ENCODE results near the gene UBE2D3.

UBE2D3 gene

DNA sequence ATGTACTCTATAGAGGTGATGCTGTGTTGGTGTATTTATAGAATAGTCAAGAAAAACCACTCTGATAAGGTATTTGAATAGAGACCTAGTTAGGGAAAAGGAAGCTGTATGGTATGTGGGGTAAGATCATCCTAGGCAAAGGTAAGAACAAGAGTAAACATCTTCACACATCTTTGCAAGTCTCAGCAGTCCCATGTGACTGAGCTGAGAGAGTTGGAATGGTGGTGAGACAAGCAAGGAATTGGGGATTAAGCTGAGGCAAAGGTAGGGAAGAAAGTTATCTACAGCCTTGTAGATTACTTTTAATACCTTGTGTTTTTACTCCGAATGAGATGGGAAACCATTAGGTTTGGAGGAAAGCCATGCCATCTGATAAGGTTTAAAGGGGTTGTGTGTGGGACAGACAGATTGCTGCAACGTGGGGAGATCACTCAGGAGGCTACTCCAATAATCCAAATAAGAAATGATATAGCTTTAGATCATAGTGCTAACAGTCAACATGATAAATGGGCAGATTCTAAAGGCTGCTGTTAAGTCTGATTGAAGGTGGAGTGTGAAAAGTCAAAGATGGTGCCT, 34.9 kb downstream of the UBE2D3 start:
- H3K4me1 ChIP-seq (ENCODE audit: low read length) = no peaks in the 10 kb centered on the region
- no peaks in the 10 kb centered on the region for H3K9me3 ChIP-seq (replicated peaks; ENCODE audit: insufficient read depth, low read length)
- H3K9me2 ChIP-seq (replicated peaks; ENCODE audit: insufficient read depth, low read length) = no peaks in the 10 kb centered on the region
- no peak overlapping the region for H2AFZ ChIP-seq (ENCODE audit: low read length)
- H3F3A ChIP-seq (ENCODE audit: insufficient read depth, low read length) = peaks cover 16% of the 10 kb centered on the region; the same call in 1 of the 2 replicates
- H3K4me3 ChIP-seq (ENCODE audit: low read length) = no peak overlapping the region
- peaks cover 6% of the 10 kb centered on the region; the same call in 1 of the 2 replicates for H3K36me3 ChIP-seq (replicated peaks; ENCODE audit: insufficient read depth, low read length)
- no peak overlapping the region for H3K4me2 ChIP-seq (ENCODE audit: low read depth, low read length)
- H3K27ac ChIP-seq (ENCODE audit: low read length) = no peak overlapping the region
- no peaks in the 10 kb centered on the region for H3K27me3 ChIP-seq (replicated peaks; ENCODE audit: insufficient read depth, low read length)
- TF ChIP-seq EZH2phosphoT487 (IDR thresholded peaks at IDR 0.05; ENCODE audit: low read length) (no peak), EZH2 (optimal IDR thresholded peaks at IDR 0.05; ENCODE audit: low read depth, low read length) (no peak)
- TF ChIP-seq, protein P1, sequence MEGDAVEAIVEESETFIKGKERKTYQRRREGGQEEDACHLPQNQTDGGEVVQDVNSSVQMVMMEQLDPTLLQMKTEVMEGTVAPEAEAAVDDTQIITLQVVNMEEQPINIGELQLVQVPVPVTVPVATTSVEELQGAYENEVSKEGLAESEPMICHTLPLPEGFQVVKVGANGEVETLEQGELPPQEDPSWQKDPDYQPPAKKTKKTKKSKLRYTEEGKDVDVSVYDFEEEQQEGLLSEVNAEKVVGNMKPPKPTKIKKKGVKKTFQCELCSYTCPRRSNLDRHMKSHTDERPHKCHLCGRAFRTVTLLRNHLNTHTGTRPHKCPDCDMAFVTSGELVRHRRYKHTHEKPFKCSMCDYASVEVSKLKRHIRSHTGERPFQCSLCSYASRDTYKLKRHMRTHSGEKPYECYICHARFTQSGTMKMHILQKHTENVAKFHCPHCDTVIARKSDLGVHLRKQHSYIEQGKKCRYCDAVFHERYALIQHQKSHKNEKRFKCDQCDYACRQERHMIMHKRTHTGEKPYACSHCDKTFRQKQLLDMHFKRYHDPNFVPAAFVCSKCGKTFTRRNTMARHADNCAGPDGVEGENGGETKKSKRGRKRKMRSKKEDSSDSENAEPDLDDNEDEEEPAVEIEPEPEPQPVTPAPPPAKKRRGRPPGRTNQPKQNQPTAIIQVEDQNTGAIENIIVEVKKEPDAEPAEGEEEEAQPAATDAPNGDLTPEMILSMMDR (IDR thresholded peaks at IDR 0.05; ENCODE audit: low read length) = no peak
- no peak for DNase-seq
- H3K9ac ChIP-seq (ENCODE audit: low read length) = no peak overlapping the region
- no peaks in the 10 kb centered on the region for H4K20me1 ChIP-seq (ENCODE audit: insufficient read depth, low read length)
- peaks cover under 1% of the 10 kb centered on the region; the same call in 1 of the 2 replicates for H3K79me2 ChIP-seq (ENCODE audit: low read length)

DNA sequence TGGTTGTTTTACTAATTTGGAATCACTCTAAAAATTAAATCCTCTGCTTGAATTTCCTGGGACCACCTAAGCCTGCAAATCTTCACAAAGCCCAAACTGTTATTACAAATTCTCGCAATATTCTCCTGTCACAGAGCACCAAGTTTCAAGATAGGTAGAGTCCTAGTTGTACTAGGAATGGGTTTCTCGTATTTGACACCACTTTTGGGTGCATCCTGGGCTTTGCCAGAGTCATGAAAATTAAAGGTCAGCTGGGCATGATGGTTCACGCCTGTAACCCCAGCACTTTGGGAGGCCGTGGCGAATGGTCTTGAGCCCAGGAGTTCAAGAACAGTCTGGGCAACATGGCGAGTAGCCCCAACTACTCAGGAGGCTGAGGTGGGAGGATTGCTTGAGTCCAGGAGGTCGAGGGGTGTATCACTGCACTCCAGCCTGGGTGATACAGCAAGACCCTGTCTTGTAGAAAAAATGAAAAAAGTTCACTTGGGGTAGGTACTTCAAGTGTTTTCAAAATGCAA, 36.0 kb downstream of the UBE2D3 start:
- Histone ChIP-seq H3K9me2 (replicated peaks; ENCODE audit: insufficient read depth, low read length) (no peaks in the 10 kb centered on the region), H4K20me1 (ENCODE audit: insufficient read depth, low read length) (no peaks in the 10 kb centered on the region), H3K4me3 (ENCODE audit: low read length) (no peak overlapping the region), H3K4me2 (ENCODE audit: low read depth, low read length) (no peak overlapping the region), H3F3A (ENCODE audit: insufficient read depth, low read length) (peaks cover 16% of the 10 kb centered on the region; the same call in 1 of the 2 replicates), H3K9ac (ENCODE audit: low read length) (no peak overlapping the region), H3K27ac (ENCODE audit: low read length) (no peak overlapping the region), H3K36me3 (replicated peaks; ENCODE audit: insufficient read depth, low read length) (peaks cover 6% of the 10 kb centered on the region; the same call in 1 of the 2 replicates), H3K27me3 (replicated peaks; ENCODE audit: insufficient read depth, low read length) (no peaks in the 10 kb centered on the region), H3K4me1 (ENCODE audit: low read length) (no peaks in the 10 kb centered on the region), H2AFZ (ENCODE audit: low read length) (no peak overlapping the region), H3K79me2 (ENCODE audit: low read length) (no peaks in the 10 kb centered on the region), H3K9me3 (replicated peaks; ENCODE audit: insufficient read depth, low read length) (no peaks in the 10 kb centered on the region)
- no peak for TF ChIP-seq EZH2phosphoT487 (IDR thresholded peaks at IDR 0.05; ENCODE audit: low read length)
- TF ChIP-seq, protein P1 (IDR thresholded peaks at IDR 0.05; ENCODE audit: low read length) = no peak
- TF ChIP-seq EZH2 (optimal IDR thresholded peaks at IDR 0.05; ENCODE audit: low read depth, low read length) = no peak
- DNase-seq = no peak

DNA sequence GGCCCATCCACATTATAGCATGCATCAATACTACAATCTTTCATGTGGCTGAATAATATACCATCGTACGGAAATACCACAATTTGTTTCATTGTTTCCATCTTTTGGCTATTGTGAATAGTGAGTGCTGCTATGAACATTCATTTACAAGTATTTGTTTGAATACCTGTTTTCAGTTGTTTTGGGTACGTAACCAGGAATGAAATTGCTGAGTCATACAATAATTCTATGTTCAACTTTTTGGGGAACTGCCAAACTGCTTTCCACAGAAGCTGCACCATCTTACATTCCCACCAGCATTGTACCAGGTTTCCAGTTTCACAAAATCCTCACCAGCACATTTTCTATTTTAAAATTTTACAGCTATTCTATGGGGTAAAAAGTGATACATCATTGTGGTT, 38.0 kb downstream of the UBE2D3 start:
- Histone ChIP-seq H3K27me3 (replicated peaks; ENCODE audit: insufficient read depth, low read length) (no peaks in the 10 kb centered on the region), H3K4me3 (ENCODE audit: low read length) (no peak overlapping the region), H4K20me1 (ENCODE audit: insufficient read depth, low read length) (no peaks in the 10 kb centered on the region), H3K9me3 (replicated peaks; ENCODE audit: insufficient read depth, low read length) (no peaks in the 10 kb centered on the region), H3K79me2 (ENCODE audit: low read length) (no peaks in the 10 kb centered on the region), H3K4me2 (ENCODE audit: low read depth, low read length) (no peak overlapping the region), H3K9me2 (replicated peaks; ENCODE audit: insufficient read depth, low read length) (no peaks in the 10 kb centered on the region), H3K9ac (ENCODE audit: low read length) (no peak overlapping the region), H2AFZ (ENCODE audit: low read length) (no peak overlapping the region), H3K4me1 (ENCODE audit: low read length) (no peaks in the 10 kb centered on the region), H3F3A (ENCODE audit: insufficient read depth, low read length) (peaks cover 16% of the 10 kb centered on the region; the same call in 1 of the 2 replicates), H3K27ac (ENCODE audit: low read length) (no peak overlapping the region), H3K36me3 (replicated peaks; ENCODE audit: insufficient read depth, low read length) (no peaks in the 10 kb centered on the region)
- DNase-seq = no peak
- TF ChIP-seq, protein P1 (IDR thresholded peaks at IDR 0.05; ENCODE audit: low read length) = no peak
- TF ChIP-seq EZH2 (optimal IDR thresholded peaks at IDR 0.05; ENCODE audit: low read depth, low read length) = no peak
- TF ChIP-seq EZH2phosphoT487 (IDR thresholded peaks at IDR 0.05; ENCODE audit: low read length) = no peak
